ENCODE results near the gene BMAL1.
A peak's percentile ranks its signal among the peaks of the same experiment; 100 is the strongest.

Gene BMAL1

DNA sequence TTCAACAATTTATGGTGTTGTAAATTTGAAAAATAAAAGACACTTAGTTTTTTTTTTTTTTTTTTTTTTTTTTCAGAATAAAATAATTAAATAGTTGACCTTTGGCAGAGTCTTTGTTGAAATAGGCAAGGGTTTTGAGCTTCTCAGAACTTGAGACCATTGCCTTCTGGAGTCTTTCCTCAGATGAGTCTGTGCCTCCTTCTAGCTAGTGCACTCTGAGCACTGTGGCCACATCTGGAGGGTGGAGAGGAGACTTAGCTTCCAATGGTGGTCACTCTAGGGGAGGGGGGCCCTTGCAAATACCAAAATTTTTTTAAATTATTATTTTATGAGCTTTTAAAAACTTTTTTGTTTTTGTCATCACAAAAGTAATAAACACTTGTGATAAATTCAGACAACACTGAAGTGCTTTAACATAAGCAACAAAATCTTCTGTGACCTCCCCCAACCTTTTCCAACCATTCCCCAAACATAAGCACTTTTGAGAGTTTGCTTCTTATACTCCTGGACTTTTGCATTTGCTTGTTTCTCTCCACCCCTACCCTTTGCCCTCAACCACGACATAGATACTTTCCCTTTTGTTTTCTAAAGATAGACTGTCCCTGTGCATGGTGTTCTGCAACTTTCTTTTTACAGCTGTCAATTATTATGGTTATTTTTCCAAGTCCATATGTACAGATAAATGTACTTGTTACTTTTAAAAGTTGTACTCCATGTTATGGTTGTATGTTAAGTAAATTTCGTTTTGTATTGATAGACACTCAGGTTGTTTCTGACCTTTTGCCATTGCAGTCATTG lies 41.1 kb downstream of the BMAL1 start:
- DNase-seq: no peak

DNA sequence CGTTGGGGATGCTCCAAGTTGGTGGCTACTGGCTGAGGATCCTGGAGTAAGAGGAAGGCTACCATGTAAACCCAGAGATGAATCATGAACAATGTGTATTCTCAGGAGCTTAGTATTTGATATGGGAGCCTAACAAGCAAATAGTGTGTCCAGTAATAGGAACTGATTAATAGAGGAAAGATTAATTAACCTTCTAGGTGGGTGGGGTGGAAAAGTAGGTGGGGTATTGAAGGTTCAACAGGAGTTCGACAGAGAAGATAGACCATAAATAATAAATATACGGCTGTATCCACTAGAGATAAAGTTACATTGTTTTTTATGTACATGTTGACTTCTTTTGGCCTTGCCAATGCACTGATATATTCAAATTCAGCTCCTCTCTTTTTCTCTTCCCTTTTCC lies 43.1 kb downstream of the BMAL1 start:
- no peak for DNase-seq

DNA sequence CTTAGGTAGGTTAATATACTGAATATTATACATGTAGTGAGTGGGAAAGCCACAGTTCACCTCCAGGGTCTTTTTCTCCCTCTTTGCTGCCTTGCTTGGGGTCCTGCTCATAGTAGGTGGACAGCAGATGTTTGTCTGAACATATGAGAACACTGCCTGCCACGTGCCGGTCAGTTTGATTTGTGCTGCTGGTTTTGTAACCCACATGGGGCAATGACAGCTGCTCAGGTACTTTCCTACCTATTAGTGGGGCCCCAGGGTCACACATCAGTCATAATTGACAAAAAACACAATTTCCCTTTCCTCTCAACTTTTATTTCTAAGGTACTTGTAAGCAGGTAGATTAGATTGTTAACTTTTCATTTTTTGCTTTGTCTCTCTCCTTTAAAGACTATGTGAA lies 43.8 kb downstream of the BMAL1 start:
- DNase-seq: no peak

DNA sequence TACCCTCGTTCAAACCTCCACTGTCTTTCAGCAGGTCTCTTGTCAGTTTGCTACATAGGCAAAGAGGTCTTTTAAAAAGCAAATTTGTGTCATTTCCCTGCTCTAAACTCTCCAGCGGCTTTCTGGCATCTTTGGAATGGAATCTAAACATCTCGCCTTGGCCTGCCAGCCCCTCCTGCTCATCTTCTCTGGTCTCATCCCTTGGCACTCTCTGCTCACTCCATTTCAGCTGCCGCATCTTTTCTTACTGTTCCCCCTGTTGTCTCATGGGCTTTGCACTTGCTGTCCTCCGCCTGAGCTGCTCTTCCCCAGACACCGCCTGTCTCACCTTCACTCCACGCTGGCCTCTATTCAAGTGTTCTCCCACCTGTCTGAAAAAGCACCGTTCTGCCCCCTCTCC lies 46.6 kb downstream of the BMAL1 start:
- no peak for DNase-seq

DNA sequence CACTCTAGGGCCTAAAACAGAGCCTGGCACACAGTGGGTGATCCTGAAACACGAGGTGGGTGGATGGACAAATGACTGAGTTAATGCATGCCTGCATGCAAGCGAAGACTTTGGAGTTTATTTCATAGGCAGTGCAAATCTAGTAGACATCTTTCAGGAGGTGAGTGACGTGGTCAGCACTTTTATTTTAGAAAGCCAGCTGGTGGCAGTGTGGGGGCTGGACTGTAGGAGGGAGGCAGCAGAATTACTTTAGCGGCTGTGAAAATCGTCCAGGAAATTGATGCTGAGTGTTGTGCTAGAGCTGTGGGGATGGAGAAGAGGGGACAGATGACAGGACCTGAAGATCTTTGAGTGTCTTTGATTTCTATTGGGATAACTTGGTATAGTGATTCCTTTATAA lies 47.1 kb downstream of the BMAL1 start:
- no peak for DNase-seq

DNA sequence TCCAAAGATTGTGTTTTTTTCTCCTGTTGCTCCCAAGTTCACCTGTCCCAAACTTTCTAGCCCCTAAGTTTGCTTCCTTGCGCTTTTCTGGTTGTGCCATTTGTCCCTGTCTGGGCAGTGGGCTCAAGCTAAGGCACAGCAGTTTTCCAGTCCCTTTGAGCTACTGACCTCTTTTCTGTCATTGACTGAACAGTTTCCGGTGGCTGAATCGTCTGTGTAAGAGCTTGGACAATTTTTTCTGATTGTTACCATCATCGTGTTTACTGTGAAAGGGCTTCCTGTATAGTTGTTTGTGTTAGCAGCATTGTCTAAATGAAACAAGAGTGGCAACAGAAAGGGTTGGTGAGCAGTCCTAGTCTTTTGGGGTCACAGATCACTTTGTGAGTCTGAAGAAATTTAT lies 49.8 kb downstream of the BMAL1 start:
- DNase-seq: no peak

DNA sequence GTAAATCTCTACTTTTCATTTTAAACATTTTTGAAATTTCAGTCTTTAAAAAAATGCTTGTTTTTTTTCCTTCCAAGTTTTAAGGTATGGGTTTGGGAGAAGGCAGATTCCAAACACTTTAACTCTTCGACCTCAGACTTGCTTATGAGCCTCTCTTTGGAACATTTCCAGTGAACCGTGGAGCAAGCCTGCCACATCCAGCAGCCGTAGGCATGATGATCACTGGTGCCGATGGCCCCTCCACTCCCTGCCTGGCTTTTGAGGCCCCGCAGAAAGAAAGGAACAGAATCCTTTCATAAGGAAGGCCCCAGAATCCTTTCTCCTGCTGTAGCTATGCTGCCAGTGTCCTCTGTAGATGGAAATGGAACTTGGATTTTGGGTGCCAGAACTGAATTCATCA lies 50.7 kb downstream of the BMAL1 start:
- no peak for DNase-seq

DNA sequence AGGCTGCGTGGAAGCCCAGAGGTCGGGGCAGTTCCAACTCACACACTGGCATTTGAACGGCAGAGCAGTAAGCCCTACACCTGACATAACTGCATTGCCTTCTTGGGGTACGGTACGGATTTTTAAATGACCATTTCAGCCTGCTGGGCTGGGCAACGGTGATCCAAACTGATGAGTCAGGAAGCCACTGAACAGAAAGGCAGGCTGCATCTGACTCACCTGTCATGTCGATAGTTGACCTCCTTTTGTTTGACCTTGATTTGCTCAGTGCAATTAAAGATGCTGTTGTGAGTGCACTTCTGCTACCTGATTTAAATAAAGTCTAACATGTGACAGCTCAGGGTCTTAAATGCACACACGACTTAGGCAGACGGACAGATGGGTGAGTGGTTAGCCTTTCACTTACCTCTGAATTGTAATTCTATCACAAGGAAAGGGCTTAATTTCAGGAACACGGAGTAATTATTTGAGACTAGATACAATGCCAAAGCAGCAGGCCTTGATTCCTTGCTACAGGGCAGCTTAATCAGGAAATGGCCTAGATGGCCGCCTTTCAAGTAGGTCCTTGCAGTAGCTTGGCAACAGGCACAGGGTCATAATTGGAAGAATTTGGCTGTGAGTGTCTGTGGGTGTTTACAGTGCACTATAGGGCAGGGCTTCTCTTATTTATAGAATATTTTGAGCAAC lies 52.2 kb downstream of the BMAL1 start:
- no peak for DNase-seq

DNA sequence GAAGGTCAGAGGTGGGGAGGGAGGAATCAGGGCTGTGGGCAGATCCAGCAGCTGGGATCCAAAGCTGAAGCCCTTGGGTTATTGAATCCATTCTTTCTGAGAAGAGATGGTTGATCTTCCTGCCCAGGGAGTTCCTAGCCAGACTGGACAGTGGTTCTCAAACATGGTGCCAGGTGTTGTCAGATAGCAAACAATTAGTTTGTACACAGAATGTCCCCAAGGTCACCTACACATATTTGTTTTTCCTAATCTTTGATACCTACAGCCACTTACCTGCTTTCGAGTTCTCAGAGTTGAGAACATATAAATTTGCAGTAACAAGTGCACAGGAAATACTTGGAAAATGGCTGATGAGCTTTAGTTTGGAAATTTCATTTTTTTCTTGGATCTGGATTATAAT lies 54.5 kb downstream of the BMAL1 start:
- no peak for DNase-seq

DNA sequence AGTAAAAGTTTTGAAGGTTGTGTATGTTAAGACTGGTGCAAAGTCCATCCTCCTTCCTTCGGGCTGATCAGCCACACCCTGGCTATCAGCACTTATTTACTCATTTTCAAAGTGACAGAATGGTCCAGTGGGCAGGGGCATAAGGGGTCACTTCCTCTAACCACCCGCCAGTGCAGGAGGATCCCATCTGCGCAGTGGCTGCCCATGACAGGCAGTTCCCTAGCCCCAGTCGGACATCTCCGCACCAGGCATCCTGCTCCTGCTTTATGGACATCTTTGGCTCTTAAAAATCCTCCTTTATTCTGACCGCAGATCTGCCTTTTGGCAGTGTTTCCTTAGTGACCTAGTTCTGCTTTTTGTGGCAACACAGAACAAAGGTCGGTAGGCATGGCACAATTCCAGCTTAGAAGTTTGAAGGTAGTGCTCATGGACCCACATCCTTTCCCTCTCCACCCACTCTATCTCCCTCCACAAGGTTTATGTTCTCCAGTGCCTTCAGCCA lies 55.9 kb downstream of the BMAL1 start:
- DNase-seq: no peak

DNA sequence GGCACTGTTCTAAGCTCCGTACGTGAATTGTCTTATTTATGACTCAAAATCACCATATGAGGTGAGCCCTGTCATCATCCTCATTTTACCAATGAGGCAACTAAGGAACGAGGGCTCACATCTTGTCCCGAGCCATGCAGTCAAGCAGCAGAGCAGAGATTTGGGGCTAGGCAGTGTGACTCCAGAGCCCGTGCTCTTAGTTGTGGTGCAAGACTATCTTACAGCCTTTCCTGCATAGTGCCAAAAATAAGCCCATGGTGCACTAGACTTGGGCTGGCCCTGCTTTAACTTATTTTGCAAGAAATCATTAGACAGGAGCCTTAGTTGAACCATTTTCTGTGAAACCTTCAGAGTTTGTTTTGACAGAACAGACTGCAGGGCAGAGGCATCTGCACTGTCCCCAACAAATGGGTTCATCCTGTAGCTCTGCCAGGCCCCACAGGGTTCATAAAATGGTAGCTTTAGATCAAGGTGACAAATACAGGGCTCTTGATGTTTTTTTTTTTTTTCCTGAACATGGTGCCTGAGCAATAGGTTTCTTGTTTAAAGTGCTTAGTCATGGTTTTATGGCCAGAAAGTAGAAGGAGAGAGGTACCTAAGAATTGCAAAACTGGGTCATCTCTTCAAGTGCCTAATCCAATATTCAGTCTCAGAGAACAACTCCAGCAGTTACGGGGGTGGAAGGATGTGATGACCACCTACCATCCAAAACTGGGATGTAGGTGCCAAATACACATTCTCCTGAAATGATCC lies 56.6 kb downstream of the BMAL1 start:
- no peak for DNase-seq

DNA sequence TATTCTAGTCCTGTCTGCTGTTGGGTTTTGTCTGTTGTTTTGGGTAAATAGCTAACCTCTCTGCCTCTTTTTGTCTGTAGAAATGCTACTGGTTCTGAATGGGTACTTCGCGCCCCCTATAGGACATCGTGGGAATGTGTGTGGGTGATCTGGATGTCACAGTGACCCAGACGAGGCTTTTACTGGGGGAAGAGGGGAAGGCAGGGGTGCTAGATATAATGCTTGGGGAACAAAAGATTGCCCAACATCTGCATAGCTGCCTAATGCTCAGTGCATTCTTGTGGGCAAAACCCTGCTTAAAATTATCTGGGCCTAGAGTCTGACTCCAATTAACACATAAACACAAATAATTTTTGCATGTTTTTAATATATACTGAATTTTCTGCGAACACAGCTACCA lies 57.7 kb downstream of the BMAL1 start:
- peak; percentile 51 to 79 for DNase-seq

DNA sequence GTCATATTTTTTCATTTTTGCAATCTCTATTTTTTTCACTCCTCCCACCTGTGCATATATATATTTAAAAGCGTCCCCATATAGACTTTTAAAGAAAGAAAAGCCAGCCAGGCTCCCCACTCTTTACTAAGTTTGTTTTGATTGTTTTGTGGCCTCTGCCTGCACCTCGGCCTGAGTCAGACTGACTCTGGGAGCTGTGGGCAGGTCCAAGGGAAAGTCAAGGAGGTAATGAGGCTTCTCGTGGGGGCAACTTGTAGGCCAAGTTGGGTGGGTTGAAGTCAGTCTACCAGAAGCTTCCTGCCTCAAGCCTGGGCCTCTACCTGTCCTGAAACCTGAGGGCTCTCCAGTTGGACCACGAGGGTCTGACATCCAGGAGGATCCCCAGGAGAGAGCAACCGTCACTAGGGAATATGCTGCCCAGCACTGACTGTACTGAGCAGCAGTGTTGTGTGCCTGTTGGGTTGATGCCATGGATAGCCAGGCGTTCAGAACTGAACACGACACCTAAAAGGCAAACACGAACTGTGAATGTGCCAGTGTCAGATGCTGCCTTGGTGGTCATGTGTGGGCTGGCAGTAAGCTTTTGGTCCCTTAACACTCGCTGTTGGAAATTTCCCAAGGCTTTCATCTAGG lies 58.8 kb downstream of the BMAL1 start:
- DNase-seq: peak in 1 of 2 experiments; percentile 9

DNA sequence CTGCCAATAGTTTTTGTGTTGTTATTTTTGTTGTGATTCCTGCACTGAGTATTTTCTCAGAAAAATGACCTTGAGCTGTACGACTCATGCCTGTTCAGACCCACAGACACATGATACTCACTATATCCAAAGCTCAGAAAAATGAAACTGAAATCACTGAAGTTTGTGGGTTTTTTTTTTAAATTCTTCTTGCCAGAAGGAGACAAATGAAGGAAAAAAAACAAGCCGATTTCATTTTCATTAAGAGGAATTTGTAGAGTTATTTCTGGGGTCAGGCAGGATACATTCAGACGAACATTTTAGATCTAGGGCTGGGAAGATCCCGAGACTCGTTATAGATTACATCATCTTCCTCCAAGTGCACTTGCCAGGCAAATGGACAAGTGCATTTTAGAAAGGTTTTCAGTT lies 60.4 kb downstream of the BMAL1 start:
- no peak for DNase-seq

DNA sequence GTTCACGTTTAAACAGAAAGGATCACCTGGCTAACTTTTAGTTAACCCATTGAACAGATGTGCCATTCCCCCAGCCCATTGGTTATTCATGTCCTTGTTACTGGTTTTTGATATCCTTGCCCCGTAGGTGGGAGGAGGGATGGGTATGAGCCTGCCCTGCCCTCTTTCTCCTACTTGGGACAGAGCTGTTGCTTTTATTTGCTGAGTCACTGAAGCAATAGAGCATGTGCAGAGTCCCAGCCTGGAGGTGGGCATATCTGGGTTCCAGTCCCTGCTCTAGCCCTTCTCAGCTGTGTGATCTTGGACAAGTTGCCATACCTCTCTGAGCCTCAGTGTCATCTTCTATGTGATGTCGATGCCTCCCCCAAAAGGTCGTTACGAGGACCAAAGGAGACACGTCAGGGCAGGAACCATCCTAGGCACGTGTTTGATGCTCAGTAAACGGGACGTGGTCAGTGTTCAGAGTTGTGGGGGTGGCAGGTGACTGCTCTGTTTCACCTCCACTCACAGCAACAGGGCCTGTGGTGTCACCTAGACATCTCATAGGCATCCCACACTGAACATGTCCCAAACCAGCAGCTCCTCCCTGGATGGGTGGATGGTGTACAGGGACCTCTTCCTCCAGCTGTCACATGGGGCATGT lies 61.0 kb downstream of the BMAL1 start:
- DNase-seq: no peak

DNA sequence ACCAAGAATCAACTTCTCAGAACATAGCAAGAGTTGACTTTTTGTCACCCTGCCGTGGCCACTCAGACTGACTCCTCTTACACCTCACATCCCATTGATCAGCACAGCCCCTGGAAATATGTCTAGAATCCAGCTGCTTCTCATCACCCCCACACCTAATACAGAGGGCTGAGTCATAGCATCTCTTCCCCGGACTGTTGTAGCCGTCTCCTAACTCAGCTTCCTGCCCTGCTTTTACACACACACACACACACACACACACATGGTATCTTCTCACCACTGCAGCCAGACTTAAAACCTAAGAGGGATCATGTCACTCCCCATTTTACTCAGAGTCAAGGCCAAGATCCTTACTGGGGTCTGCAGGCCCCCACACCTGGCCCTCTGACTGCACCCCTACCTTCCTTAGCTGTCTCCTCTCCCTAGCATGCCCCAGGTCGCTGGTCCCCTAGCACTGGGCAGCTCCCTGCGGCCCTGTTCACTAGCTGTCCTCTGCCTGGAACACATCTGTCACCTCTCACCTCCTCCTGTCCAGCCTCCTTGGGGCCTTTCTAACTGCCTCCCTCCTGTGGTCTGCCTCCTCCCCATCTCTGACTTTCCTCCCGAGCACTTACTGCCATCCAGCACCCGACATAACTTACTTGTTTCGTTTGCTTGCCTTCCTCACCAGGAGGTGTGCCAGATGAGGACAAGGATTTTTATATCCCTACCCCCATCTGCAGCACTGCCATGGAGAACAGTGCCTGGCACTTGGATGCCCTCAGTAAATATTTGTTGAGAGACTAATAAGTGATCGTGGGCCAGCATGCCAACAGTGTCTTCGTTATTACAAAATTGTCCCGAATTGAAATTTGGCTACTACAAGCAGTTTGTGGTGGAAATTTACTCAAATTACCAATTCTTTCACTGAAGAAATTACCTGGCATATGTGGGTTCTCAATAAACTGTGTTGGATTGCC lies 61.9 kb downstream of the BMAL1 start:
- no peak for DNase-seq

DNA sequence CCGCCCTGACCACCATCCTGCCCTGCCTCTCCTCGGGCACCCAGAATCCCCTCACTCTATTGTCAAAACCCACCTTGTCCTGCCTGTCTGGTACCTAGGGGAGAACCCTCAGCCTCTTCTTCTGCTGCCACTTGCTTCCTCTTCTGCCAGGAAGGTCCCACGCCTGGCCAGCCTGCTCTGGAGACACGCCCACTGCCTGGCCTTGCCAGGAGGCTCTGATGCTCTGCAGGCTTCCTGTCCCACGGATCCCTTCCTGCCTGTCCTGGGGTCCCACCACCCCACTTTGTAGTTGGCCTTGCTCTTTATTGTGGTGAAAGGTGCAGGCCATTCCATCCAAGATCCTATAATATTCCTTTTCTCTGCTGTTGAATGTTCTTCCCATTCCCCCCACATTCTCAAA lies 63.4 kb downstream of the BMAL1 start:
- DNase-seq: no peak

DNA sequence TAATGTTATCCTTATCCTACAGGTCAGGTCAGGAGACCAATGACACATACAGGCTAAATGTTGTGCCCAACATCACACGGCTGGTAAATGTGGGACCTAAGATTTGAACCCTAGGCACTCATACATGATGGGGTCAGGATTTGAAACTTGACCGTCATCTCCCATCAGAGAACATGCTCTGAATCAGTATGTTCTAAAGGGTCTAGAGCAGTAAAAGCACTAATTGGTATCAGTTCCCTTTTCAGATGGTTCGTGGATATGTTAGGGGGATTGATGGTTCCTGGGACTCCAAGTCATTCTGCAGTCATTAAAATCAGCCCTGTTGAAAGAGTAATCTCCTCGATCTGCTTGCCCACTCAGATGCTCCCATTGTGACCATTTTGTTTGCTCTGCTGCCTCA lies 65.5 kb downstream of the BMAL1 start:
- DNase-seq: no peak

DNA sequence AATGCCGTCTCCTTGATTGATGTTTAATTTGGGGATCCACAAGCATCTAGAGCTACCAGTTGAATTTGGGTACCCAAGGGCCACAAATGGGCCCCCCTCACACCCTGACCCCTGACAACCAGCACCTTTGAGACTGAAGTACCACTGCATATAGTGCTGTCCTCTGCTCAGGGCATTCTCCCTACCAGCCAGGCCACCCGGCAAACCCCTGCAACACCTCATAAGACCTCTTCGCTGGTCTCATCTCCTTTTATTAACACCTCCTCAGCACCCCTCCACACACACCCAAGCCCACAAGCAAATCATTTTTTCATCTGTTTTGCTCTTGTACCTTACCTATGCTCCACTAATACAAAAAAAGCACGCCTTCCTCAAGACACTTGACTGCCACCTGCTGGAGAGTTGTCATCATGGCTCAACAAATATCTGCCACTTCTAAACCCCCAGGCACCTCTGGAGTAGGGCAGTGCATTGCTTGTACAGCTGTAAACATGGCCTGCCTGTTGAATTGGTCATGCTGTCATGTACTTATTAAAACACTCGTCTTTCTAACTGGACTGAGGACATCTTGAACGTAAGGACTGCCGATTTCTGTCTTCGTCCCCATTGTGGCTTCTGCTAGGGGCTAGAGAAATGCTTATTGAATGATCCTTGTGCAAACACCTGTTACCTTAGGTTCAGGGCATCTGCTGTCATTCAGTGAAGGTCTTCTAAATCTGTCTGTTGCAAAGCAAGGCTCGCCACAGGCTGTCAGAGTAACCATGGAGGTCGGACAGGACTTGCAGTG lies 66.5 kb downstream of the BMAL1 start:
- peak; percentile 72 to 90 for DNase-seq

DNA sequence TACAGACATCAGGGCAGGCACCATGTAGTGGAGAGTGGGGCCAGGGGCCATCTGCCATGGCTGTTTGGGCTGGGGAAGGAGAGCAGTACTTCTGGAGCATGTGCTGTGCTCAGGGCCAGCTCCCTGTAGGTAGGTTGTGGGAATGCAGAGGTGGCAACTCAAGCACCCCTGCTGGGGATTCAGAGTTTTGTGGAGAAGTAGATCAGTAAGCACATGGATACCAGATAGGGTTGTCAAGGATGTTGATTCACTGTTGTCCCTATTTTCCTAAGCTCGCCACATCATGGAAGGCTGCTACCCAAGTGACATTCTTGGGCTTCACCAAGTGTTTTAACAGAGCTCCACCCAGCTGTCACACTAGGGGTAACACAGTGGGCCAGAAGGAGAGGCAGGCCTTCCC lies 67.2 kb downstream of the BMAL1 start:
- no peak for DNase-seq

DNA sequence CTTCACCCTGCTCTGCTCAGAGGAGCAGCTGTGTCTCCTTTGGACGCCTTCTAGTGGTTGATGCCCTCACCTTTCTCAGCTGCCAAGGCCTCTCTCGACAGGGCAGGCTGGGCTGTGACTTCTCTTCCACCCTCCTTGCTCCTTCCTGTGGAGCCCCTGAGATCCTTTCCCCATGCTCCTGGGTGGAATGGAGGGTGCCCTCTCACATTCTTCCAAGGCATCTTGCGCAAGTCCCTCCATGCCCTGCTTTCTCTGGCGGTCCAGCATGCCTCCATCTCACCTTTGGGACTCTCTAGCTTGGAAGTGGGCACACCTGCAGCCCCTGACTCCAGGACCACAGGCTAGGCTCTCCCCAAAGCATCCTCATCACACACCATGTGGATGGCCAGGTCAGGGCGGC lies 68.9 kb downstream of the BMAL1 start:
- no peak for DNase-seq
